ENCODE data around the gene RUFY4. TPM values are rescaled to one million over a fixed set of nuclear protein-coding genes. Genes with fewer than 3 reads are reported as not detected.
"Not testable (repeated sequence)": the region's sequence is repeated elsewhere in the genome, so short reads cannot be mapped to it uniquely, and the experiment has no call there.

The RUFY4 gene
- total RNA-seq, 1 donor from 2014 or later = not detected

DNA sequence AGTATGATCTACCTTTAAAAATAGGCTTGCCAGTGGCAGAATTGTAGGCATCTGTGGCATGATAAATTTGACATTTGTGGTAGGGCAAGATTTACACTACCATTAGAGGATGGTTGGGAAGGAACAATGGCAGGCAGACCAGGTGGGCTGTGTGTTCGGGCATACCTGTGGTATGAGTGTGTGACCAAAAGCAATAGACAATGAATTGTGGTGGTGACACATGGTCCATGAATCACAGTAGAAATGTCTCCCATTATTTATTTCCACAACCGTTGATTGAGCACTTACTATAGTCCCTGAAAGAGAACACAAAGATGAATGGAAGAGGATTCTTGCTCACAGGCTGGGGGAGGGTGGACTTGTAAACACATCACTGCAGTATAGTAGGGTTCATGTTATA lies 29.9 kb upstream of the RUFY4 start:
- no peaks in the 10 kb centered on the region for H3K27me3 ChIP-seq
- intact Hi-C loops (cut with DNase I) = no loop called here
- H3K9me3 ChIP-seq = no peaks in the 10 kb centered on the region
- ATAC-seq (no peak), DNase-seq (no peak)
- TF ChIP-seq, protein P1, sequence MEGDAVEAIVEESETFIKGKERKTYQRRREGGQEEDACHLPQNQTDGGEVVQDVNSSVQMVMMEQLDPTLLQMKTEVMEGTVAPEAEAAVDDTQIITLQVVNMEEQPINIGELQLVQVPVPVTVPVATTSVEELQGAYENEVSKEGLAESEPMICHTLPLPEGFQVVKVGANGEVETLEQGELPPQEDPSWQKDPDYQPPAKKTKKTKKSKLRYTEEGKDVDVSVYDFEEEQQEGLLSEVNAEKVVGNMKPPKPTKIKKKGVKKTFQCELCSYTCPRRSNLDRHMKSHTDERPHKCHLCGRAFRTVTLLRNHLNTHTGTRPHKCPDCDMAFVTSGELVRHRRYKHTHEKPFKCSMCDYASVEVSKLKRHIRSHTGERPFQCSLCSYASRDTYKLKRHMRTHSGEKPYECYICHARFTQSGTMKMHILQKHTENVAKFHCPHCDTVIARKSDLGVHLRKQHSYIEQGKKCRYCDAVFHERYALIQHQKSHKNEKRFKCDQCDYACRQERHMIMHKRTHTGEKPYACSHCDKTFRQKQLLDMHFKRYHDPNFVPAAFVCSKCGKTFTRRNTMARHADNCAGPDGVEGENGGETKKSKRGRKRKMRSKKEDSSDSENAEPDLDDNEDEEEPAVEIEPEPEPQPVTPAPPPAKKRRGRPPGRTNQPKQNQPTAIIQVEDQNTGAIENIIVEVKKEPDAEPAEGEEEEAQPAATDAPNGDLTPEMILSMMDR (IDR thresholded peaks at IDR 0.05) = no peak
- no peaks in the 10 kb centered on the region for H3K36me3 ChIP-seq
- H3K4me3 ChIP-seq = no peak overlapping the region
- H3K4me1 ChIP-seq = no peaks in the 10 kb centered on the region
- no peak overlapping the region for H3K27ac ChIP-seq

DNA sequence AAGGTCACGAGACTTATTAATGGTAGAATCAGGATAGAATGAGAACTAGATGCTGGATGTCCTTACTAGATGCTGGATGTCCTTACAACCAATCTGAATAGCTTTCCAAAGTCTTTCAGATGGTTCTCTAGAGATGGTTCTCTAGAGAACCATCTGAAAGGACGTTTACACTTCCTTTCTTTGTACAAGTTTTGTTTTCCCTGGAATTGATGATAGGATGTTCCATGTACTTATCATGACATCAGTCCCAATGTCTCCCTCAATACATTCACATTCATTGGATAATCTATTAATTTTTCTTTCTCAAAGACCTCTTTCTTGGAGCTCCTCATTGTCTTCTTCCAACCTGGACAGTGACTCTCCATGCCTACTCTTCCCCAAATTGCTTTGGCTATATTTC lies 28.2 kb upstream of the RUFY4 start:
- Histone ChIP-seq H3K9me3 (no peaks in the 10 kb centered on the region), H3K27ac (no peak overlapping the region), H3K27me3 (no peaks in the 10 kb centered on the region), H3K36me3 (no peaks in the 10 kb centered on the region), H3K4me1 (no peaks in the 10 kb centered on the region), H3K4me3 (no peak overlapping the region)
- intact Hi-C loops (cut with DNase I) = no loop called here
- DNase-seq (no peak), ATAC-seq (no peak)
- TF ChIP-seq, protein P1 (IDR thresholded peaks at IDR 0.05) = no peak

DNA sequence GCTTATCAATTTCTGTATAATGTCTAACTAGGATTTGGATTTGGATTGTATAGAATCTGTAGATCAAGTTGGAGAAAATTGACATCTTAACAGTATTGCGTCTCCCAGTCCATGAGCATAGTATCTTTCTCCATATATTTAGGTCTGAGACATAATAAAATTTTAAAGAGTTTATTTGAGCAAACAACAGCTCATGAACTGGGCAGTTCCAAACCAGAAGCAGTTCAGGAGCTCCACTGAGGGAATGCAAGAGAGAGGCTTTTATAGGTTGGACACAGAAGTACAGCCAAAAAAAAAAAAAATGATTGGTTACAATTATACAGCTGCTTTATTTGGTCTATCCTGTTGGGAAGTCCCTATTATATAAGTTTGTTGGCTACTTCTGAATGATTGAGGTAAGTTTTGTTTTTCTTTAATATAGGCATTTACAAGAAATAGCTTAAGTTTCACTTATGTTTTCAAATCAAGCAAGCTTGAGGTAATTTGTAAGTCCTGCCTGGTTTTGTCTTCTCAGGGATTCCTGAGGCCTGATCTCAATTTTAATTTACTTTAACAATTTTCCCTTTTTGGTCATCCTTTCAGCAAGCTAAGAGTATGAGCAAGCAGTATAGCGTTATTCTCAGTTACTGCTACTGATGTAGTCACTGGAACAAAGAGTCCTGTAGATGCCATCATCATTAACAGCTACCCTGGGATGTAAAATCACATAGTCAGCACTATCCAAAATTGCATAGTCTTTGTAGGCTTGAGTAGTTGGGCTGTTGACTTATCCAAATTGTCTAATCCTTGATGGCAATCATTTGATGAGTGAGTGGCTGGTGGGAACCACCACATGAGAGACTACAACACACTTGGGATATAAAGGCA lies 27.5 kb upstream of the RUFY4 start:
- Histone ChIP-seq H3K27me3 (no peaks in the 10 kb centered on the region), H3K4me1 (no peaks in the 10 kb centered on the region), H3K36me3 (no peaks in the 10 kb centered on the region), H3K9me3 (no peaks in the 10 kb centered on the region), H3K27ac (no peak overlapping the region), H3K4me3 (no peak overlapping the region)
- intact Hi-C loops (cut with DNase I) = no loop called here
- no peak for ATAC-seq
- TF ChIP-seq, protein P1 (IDR thresholded peaks at IDR 0.05) = no peak
- DNase-seq = no peak

DNA sequence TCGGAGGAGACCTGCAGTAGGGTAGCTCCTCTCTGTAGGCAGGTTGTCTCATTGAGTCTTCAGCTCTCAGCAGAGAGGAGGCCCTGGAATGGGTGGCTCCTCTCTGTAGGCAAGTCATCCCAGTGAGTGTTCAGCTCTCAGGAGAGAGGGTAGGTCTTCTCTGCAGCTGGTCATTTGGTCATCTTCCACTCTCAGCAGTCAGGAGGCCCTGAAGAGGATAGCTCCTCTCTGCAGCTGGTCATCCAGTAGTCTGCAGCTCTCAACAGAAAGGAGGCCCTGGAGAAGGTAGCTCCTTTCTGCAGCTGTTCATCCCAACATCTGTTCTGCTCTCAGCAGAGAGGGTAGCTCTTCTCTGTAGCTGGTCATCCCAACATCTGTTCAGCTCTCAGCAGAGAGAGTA lies 26.0 kb upstream of the RUFY4 start:
- TF ChIP-seq, protein P1 (IDR thresholded peaks at IDR 0.05) = no peak

DNA sequence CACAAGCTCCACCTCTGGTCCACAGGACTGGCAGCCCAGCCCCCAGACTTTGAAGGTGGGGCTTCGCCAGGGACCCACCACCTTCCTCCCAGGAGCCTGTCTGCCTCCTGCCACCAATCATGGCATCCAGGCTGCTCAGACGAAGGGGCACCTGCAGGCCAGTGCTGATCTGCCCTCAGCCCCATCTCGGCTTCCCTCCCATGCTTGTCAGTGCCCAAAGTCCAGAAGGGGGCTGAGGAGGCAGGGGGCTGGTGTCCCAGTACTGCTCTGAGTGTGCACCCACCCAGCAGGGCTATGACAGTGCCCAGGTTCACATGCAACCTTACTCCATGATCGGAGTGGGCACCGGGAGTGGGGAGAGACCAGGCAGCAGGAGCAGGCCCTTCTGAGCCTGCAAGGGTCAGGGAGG lies 25.3 kb upstream of the RUFY4 start:
- Histone ChIP-seq H3K27ac (no peak overlapping the region), H3K36me3 (no peaks in the 10 kb centered on the region), H3K4me1 (no peaks in the 10 kb centered on the region), H3K4me3 (no peak overlapping the region), H3K27me3 (no peaks in the 10 kb centered on the region), H3K9me3 (no peaks in the 10 kb centered on the region)
- DNase-seq = no peak
- peak; percentile 14 for ATAC-seq
- intact Hi-C loops (cut with DNase I) = no loop called here
- TF ChIP-seq, protein P1 (IDR thresholded peaks at IDR 0.05) = no peak

More for the DNA sequence above, 26.0 kb upstream of the RUFY4 start:
- Histone ChIP-seq H3K36me3 (no peaks in the 10 kb centered on the region), H3K4me3 (no peak overlapping the region), H3K4me1 (no peaks in the 10 kb centered on the region), H3K9me3 (no peaks in the 10 kb centered on the region), H3K27ac (no peak overlapping the region), H3K27me3 (no peaks in the 10 kb centered on the region)
- ATAC-seq (no peak), DNase-seq (no peak)
- intact Hi-C loops (cut with DNase I) = no loop called here

DNA sequence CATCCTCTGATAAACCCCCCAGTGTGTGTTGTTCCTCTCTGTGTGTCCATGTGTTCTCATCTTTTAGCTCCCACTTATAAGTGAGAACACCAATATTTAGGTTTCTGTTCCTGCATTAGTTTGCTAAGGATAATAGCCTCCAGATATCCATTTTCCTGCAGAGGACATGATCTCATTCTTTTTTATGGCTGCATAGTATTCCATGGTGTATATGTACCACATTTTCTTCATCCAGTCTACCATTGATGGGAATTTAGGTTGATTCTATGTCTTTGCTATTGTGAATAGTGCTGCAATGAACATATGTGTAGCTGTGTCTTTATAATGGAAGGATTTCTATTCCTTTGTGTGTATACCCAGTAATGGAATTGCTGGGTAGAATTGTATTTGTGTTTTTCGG lies 24.5 kb upstream of the RUFY4 start:
- H3K27ac ChIP-seq; H3K4me1 ChIP-seq; intact Hi-C loops (cut with DNase I); H3K9me3 ChIP-seq; H3K4me3 ChIP-seq; DNase-seq; ATAC-seq; H3K27me3 ChIP-seq; H3K36me3 ChIP-seq: not testable (repeated sequence)

All from upper lobe of right lung (tissue), 1 donor.